K562 (cell line): Measurements from ENCODE around the gene DPYSL4. TPM values are rescaled to one million over a fixed set of nuclear protein-coding genes. Genes with fewer than 3 reads are reported as not detected.

Experiments
- ATAC-seq: fragments of 200-7000 bp; cut with Tn5 transposase; 3 replicates; pipeline ENCODE4 v1.9.1; 2020; ENCODE audit warnings: moderate library complexity
- BruUV-seq: library from RNA; stranded (reverse); fragments of 400-500 nt; replicated peaks from 2 replicates; lab custom pipeline; 2021; lab: Mats Ljungman, UMichigan
- CTCF ChIA-PET: fragments of 300-600 bp; formaldehyde crosslinking; extraction: SDS; loops from one replicate; lab custom pipeline; 2021; ENCODE audit warnings: low intra/inter-chr PET ratio; lab: Yijun Ruan, JAX
- POLR2A ChIA-PET: fragments of 300-600, 350-650 bp; sonication (Branson Sonifier 250); formaldehyde crosslinking; extraction: SDS; loops from one replicate; lab custom pipeline; 2021; ENCODE audit warnings: antibody characterized with exemption, inconsistent platforms; lab: Yijun Ruan, JAX
- DNase-seq, 4 experiments: peaks; one replicate each; pipeline versions ENCODE4 v3.0.0 to v3.0.0-alpha.2; 2011 to 2018; ENCODE audit warnings: low spot score in 3 of 4, mixed read lengths in 3 of 4; ENCODE audit errors: extremely low read depth in 1 of 4
- FAIRE-seq: peaks from 2 replicates; lab custom pipeline; 2011; peaks lifted over from hg19 to GRCh38; lab: Jason Lieb, UNC
- H2AFZ ChIP-seq: 2 replicates; pipeline ENCODE4 v1.6.0; 2011; ENCODE audit warnings: low read depth, low read length, control low read depth, inconsistent platforms
- H3K27ac ChIP-seq: fragments of 200-600 bp; 3 replicates; pipeline ENCODE4 v1.8.0; 2011; ENCODE audit warnings: low read depth, mild to moderate bottlenecking, control low read depth, inconsistent platforms, low read length, moderate library complexity, mixed read lengths; ENCODE audit errors: extremely low read depth
- H3K27me3 ChIP-seq, 2 experiments: fragments of 300-600 bp in 1 of 2; 2 replicates in 1 of 2; 3 replicates in 1 of 2; pipeline versions ENCODE4 v1.6.0 to v1.8.0; 2011; ENCODE audit warnings: inconsistent platforms in 2 of 2, low read length in 2 of 2, mild to moderate bottlenecking in 1 of 2, mixed read lengths in 1 of 2, moderate library complexity in 1 of 2; ENCODE audit not compliant: control insufficient read depth in 2 of 2, insufficient read depth in 2 of 2
- H3K36me3 ChIP-seq: fragments of 300-600 bp; 3 replicates; pipeline ENCODE4 v1.8.0; 2011; ENCODE audit warnings: mild to moderate bottlenecking, low read length, inconsistent platforms; ENCODE audit not compliant: control insufficient read depth, insufficient read depth
- H3K4me1 ChIP-seq, 2 experiments: fragments of 200-600 bp in 1 of 2; replicated peaks in 1 of 2; 2 replicates in 1 of 2; 3 replicates in 1 of 2; pipeline versions ENCODE4 v1.5.1 to v1.8.0; 2011; ENCODE audit warnings: inconsistent platforms in 2 of 2, low read length in 2 of 2, mild to moderate bottlenecking in 1 of 2, mixed read lengths in 1 of 2, moderate library complexity in 1 of 2; ENCODE audit not compliant: control insufficient read depth in 2 of 2, insufficient read depth in 2 of 2
- H3K4me2 ChIP-seq: 2 replicates; pipeline ENCODE4 v1.6.1; 2011; ENCODE audit warnings: low read length, control low read depth, inconsistent platforms, mixed read lengths; ENCODE audit not compliant: insufficient read depth
- H3K4me3 ChIP-seq: fragments of 200-600 bp; sonication (generic), shearing (Covaris generic); 2 replicates; pipeline ENCODE4 v1.5.1; 2016; ENCODE audit warnings: control low read depth, inconsistent platforms
- H3K79me2 ChIP-seq: fragments of 200-600 bp; 3 replicates; pipeline ENCODE4 v1.8.0; 2011; ENCODE audit warnings: low read length, inconsistent platforms; ENCODE audit not compliant: control insufficient read depth, insufficient read depth
- H3K9ac ChIP-seq, 2 experiments: 2 replicates each; pipeline versions ENCODE4 v1.6.0 to v1.6.1; 2011; ENCODE audit warnings: low read depth in 2 of 2, low read length in 2 of 2, control low read depth in 1 of 2, inconsistent platforms in 1 of 2, mild to moderate bottlenecking in 1 of 2, mixed read lengths in 1 of 2; ENCODE audit not compliant: insufficient read depth in 1 of 2
- H3K9me1 ChIP-seq: one replicate; pipeline ENCODE4 v1.6.0; 2011; ENCODE audit warnings: inconsistent platforms, mild to moderate bottlenecking, low read length, moderate library complexity; ENCODE audit not compliant: control insufficient read depth, insufficient read depth
- H3K9me3 ChIP-seq: replicated peaks from 2 replicates; pipeline ENCODE4 v1.5.1; 2011; ENCODE audit warnings: low read depth, low read length, inconsistent platforms; ENCODE audit not compliant: control insufficient read depth, insufficient read depth
- H4K20me1 ChIP-seq: replicated peaks from 2 replicates; pipeline ENCODE4 v1.6.1; 2011; ENCODE audit warnings: low read length, inconsistent platforms, mixed read lengths; ENCODE audit not compliant: control insufficient read depth, insufficient read depth
- BRF2 ChIP-seq: IDR thresholded peaks from 3 replicates; pipeline ENCODE4 v1.6.1; 2011; ENCODE audit warnings: borderline replicate concordance, mild to moderate bottlenecking; ENCODE audit not compliant: insufficient read length, insufficient read depth
- DACH1 ChIP-seq: fragments of 450-650 bp; IDR thresholded peaks from 2 replicates; pipeline ENCODE4 v1.6.1; 2018; ENCODE audit not compliant: partially characterized antibody
- HOXB6 ChIP-seq: fragments of 250-450 bp; sonication (Bioruptor Pico); IDR thresholded peaks from 2 replicates; pipeline ENCODE4 v1.5.1; 2022; ENCODE audit warnings: mild to moderate bottlenecking, borderline replicate concordance
- U2AF1 ChIP-seq: fragments of 200-400 bp; formaldehyde crosslinking; optimal IDR thresholded peaks from 2 replicates; pipeline ENCODE3; 2017; ENCODE audit warnings: mild to moderate bottlenecking, low read depth, low read length, moderate library complexity
- ZBTB49 ChIP-seq: sonication (generic); formaldehyde crosslinking; IDR thresholded peaks from 2 replicates; pipeline ENCODE4 v1.8.0; 2022; ENCODE audit warnings: missing genetic modification reagents, mild to moderate bottlenecking, borderline replicate concordance
- ZFP30 ChIP-seq: fragments of 250-450 bp; sonication (Bioruptor Pico); IDR thresholded peaks from 2 replicates; pipeline ENCODE4 v1.8.0; 2022; ENCODE audit warnings: moderate library complexity, mild to moderate bottlenecking, inconsistent platforms, borderline replicate concordance
- ZNF165 ChIP-seq: fragments of 250-450 bp; sonication (Bioruptor Pico); IDR thresholded peaks from 2 replicates; pipeline ENCODE4 v1.4.0; 2020; ENCODE audit warnings: borderline replicate concordance
- ZNF436 ChIP-seq: fragments of 250-450, 450-650 bp; sonication (Bioruptor Pico); formaldehyde crosslinking; IDR thresholded peaks from 2 replicates; pipeline ENCODE4 v1.7.0; 2020; ENCODE audit warnings: mild to moderate bottlenecking
- ZNF518B ChIP-seq: fragments of 250-450 bp; sonication (Bioruptor Pico); IDR thresholded peaks from 2 replicates; pipeline ENCODE4 v1.5.0; 2021; ENCODE audit warnings: mild to moderate bottlenecking, moderate library complexity
- WGBS: fragments of 100-300 bp; shearing (Covaris generic); methylation state at CpG from one replicate; pipeline ENCODE4 v1.1.6; 2016; ENCODE audit warnings: low coverage, mixed read lengths; ENCODE audit not compliant: insufficient coverage; ENCODE audit errors: missing lambda C conversion rate; 5-methylcytosine and 5-hydroxymethylcytosine counted together
- in situ Hi-C: fragments of 300-500 bp; cut with MboI; formaldehyde crosslinking; loops from 4 replicates; pipeline ENCODE4 v1.15.0; 2018; ENCODE audit warnings: inconsistent platforms, mixed read lengths
- intact Hi-C: fragments of 100-400 bp; cut with micrococcal nuclease; formaldehyde crosslinking; loops from 2 replicates; pipeline ENCODE4 v1.14.2; 2022
- polyA plus RNA-seq, 8 experiments: library from polyadenylated mRNA; depleted of rRNA in 4 of 8; stranded (reverse) in 5 of 8; unstranded in 3 of 8; fragments of >200 nt; fragmentation: Nextera tagmentation in 2 of 8; fragmentation: Illumina TruSeq in 1 of 8; extraction: Ambion mirVana in 2 of 8; extraction: Trizol in 1 of 8; gene quantifications; 2 replicates each; pipeline versions ENCODE4 v1.2.1 to v1.2.3, GENCODE V29; 2011 to 2014; ENCODE audit warnings: inconsistent platforms in 1 of 8, missing spikeins in 1 of 8
- total RNA-seq, 7 experiments: library from RNA; depleted of rRNA in 6 of 7; stranded (reverse); fragments of >200 nt in 6 of 7; fragmentation: Illumina TruSeq in 2 of 7; extraction: Trizol in 2 of 7; gene quantifications; 2 replicates each; pipeline versions ENCODE4 v1.2.1 to v1.2.3, GENCODE V29; 2011 to 2021; ENCODE audit warnings: low replicate concordance in 1 of 7

Gene DPYSL4
- total and polyA plus RNA-seq, 9 of the 15 experiments (the other 6 are each of a cell fraction or from before 2014, with no cell fraction given): 0.03 TPM; not detected in 8

- peaks cover 0 to 20% of the 10 kb centered on the region in 2 experiments; a peak in 2 of 5 replicates for H3K4me1 ChIP-seq
- FAIRE-seq (no peak), ATAC-seq (no peak), DNase-seq (no peak)
- no peaks in the 10 kb centered on the region for H3K36me3 ChIP-seq
- CTCF ChIA-PET: no interaction called here
- H3K79me2 ChIP-seq: no peaks in the 10 kb centered on the region
- no peak overlapping the region for H2AFZ ChIP-seq
- 9% methylated on average over 15 of the region's 17 CpGs for WGBS
- POLR2A ChIA-PET: no interaction called here
- peaks cover 24 to 96% of the 10 kb centered on the region in 2 experiments; a peak in 3 of 5 replicates for H3K27me3 ChIP-seq
- in situ Hi-C loops (no loop called here), intact Hi-C loops (no loop called here)
- BruUV-seq: no TSS peak
- peaks cover 6% of the 10 kb centered on the region; the same call in 1 of the 2 replicates for H4K20me1 ChIP-seq
- H3K4me3 ChIP-seq: no peak overlapping the region
- no peaks in the 10 kb centered on the region for H3K9me3 ChIP-seq
- no peak overlapping the region for H3K4me2 ChIP-seq
- no peaks in the 10 kb centered on the region for H3K9me1 ChIP-seq
- no peak overlapping the region for H3K9ac ChIP-seq
- no peak overlapping the region for H3K27ac ChIP-seq
- no peak for TF ChIP-seq U2AF1
- TF ChIP-seq ZNF165 (CRISPR knock-in tag): no peak
- TF ChIP-seq BRF2: no peak
- TF ChIP-seq DACH1: no peak
- TF ChIP-seq ZFP30 (CRISPR knock-in tag): no peak
- TF ChIP-seq HOXB6: no peak
- TF ChIP-seq ZNF436 (CRISPR knock-in tag): no peak
- no peak for TF ChIP-seq ZNF518B (CRISPR knock-in tag)
- no peak for TF ChIP-seq ZBTB49 (CRISPR knock-in tag)
These were observed 51.8 kb downstream of the DPYSL4 start for GRCh38 chr10:132238371-132239125.
